GM18511 (cell line): ENCODE data around the gene HTD2.

Source experiments
- ATAC-seq: cut with Tn5 transposase; IDR thresholded peaks from one replicate; pipeline ENCODE4 v1.9.1; 2021; ENCODE audit warnings: mild to moderate bottlenecking, moderate library complexity; ENCODE audit not compliant: unreplicated experiment

HTD2 gene

GRCh38 chr3:58355179-58355578 is 48.9 kb downstream of the HTD2 start:
- ATAC-seq = peak; percentile 65

- no peak for ATAC-seq
Observed at GRCh38 chr3:58356054-58356453, 49.7 kb downstream of the HTD2 start.

GRCh38 chr3:58357402-58357801 is 51.1 kb downstream of the HTD2 start:
- no peak for ATAC-seq

GRCh38 chr3:58358092-58358491 is 51.8 kb downstream of the HTD2 start:
- ATAC-seq = no peak

- ATAC-seq = no peak
Observed at GRCh38 chr3:58358808-58359207, 52.5 kb downstream of the HTD2 start.

- no peak for ATAC-seq
Observed at GRCh38 chr3:58359621-58360020, 53.3 kb downstream of the HTD2 start.

GRCh38 chr3:58361866-58362265 is 55.5 kb downstream of the HTD2 start:
- ATAC-seq = no peak

GRCh38 chr3:58366699-58367098 is 60.4 kb downstream of the HTD2 start:
- ATAC-seq = no peak

- no peak for ATAC-seq
Observed at GRCh38 chr3:58369038-58369437, 62.7 kb downstream of the HTD2 start.
